Neural cell (in vitro differentiated cells): ENCODE data around the gene C2CD3. TPM values are rescaled to one million over a fixed set of nuclear protein-coding genes. Genes with fewer than 3 reads are reported as not detected.

ENCODE experiments used
- H2AFZ ChIP-seq: fragments of 200-600, 300-800 bp; sonication (generic), shearing (Covaris generic); 2 replicates; pipeline ENCODE4 v1.6.0; 2014; ENCODE audit warnings: low read depth, mild to moderate bottlenecking, antibody characterized with exemption, low read length, moderate library complexity
- H3F3A ChIP-seq: fragments of 200-600 bp; shearing (Covaris generic); 2 replicates; pipeline ENCODE4 v1.6.1; 2016; ENCODE audit warnings: mild to moderate bottlenecking, moderate library complexity, mixed read lengths, antibody characterized with exemption, low read length; ENCODE audit not compliant: insufficient read depth, poor library complexity, severe bottlenecking
- H3K27ac ChIP-seq: fragments of 200-600, 300-800 bp; sonication (generic), shearing (Covaris generic); 2 replicates; pipeline ENCODE4 v1.5.1; 2014; ENCODE audit warnings: mild to moderate bottlenecking, low read length, moderate library complexity
- H3K27me3 ChIP-seq: fragments of 300-800, 200-600 bp; sonication (generic), shearing (Covaris generic); 2 replicates; pipeline ENCODE4 v1.6.0; 2014; ENCODE audit warnings: mild to moderate bottlenecking, low read depth, low read length, moderate library complexity; ENCODE audit not compliant: insufficient read depth
- H3K36me3 ChIP-seq: fragments of 300-800, 200-600 bp; sonication (generic), shearing (Covaris generic); 2 replicates; pipeline ENCODE4 v1.5.1; 2014; ENCODE audit warnings: mild to moderate bottlenecking, antibody characterized with exemption, low read length, moderate library complexity; ENCODE audit not compliant: insufficient read depth
- H3K4me2 ChIP-seq: fragments of 300-800, 200-600 bp; sonication (generic), shearing (Covaris generic); 2 replicates; pipeline ENCODE4 v1.6.0; 2014; ENCODE audit warnings: mild to moderate bottlenecking, low read length
- H3K4me3 ChIP-seq: fragments of 300-800, 200-600 bp; sonication (generic), shearing (Covaris generic); 2 replicates; pipeline ENCODE4 v1.5.1; 2014; ENCODE audit warnings: mild to moderate bottlenecking, low read length, moderate library complexity
- H3K79me2 ChIP-seq: fragments of 200-600 bp; shearing (Covaris generic); replicated peaks from 2 replicates; pipeline ENCODE4 v1.6.0; 2014; ENCODE audit warnings: mild to moderate bottlenecking, low read length, moderate library complexity; ENCODE audit not compliant: insufficient read depth
- H3K9ac ChIP-seq: fragments of 300-800, 200-600 bp; sonication (generic), shearing (Covaris generic); 2 replicates; pipeline ENCODE4 v1.6.1; 2016; ENCODE audit warnings: mild to moderate bottlenecking, low read length, mixed read lengths
- H3K9me2 ChIP-seq: fragments of 200-600 bp; shearing (Covaris generic); 2 replicates; pipeline ENCODE4 v1.6.1; 2016; ENCODE audit warnings: mild to moderate bottlenecking, low read length, mixed read lengths; ENCODE audit not compliant: insufficient read depth
- H3K9me3 ChIP-seq: fragments of 200-600, 300-800 bp; sonication (generic), shearing (Covaris generic); 2 replicates; pipeline ENCODE4 v1.6.1; 2016; ENCODE audit warnings: mild to moderate bottlenecking, mixed run types, low read length, moderate library complexity, mixed read lengths
- H4K20me1 ChIP-seq: fragments of 200-600 bp; shearing (Covaris generic); 2 replicates; pipeline ENCODE4 v1.6.1; 2016; ENCODE audit warnings: mild to moderate bottlenecking, mixed run types; ENCODE audit not compliant: insufficient read depth
- CTCF ChIP-seq: fragments of 450-650 bp; IDR thresholded peaks from 2 replicates; pipeline ENCODE4 v1.5.1; 2014; ENCODE audit warnings: antibody characterized with exemption, mild to moderate bottlenecking, moderate library complexity; ENCODE audit not compliant: poor library complexity, severe bottlenecking
- EP300 ChIP-seq: fragments of 450-650 bp; conservative IDR thresholded peaks from 2 replicates; pipeline ENCODE4 v1.6.1; 2014; ENCODE audit warnings: antibody characterized with exemption, mild to moderate bottlenecking, moderate library complexity; ENCODE audit not compliant: poor library complexity, severe bottlenecking
- EZH2 ChIP-seq: fragments of 200-600, 300-800 bp; shearing (Covaris generic), sonication (generic); IDR thresholded peaks from 2 replicates; pipeline ENCODE4 v1.6.1; 2014; ENCODE audit warnings: antibody characterized with exemption, low read length, borderline replicate concordance, mild to moderate bottlenecking; ENCODE audit not compliant: insufficient read depth, poor library complexity, severe bottlenecking
- MXI1 ChIP-seq: fragments of 450-650 bp; conservative IDR thresholded peaks from 2 replicates; pipeline ENCODE4 v1.6.1; 2014; ENCODE audit warnings: antibody characterized with exemption, mild to moderate bottlenecking; ENCODE audit not compliant: poor library complexity, severe bottlenecking
- POLR2AphosphoS5 ChIP-seq: IDR thresholded peaks from 2 replicates; pipeline ENCODE4 v1.6.1; 2012
- RAD21 ChIP-seq: fragments of 450-650 bp; conservative IDR thresholded peaks from 2 replicates; pipeline ENCODE4 v1.6.1; 2014; ENCODE audit warnings: antibody characterized with exemption, mild to moderate bottlenecking, moderate library complexity
- REST ChIP-seq: IDR thresholded peaks from 2 replicates; pipeline ENCODE4 v1.6.1; 2012; ENCODE audit warnings: borderline replicate concordance
- SMC3 ChIP-seq: fragments of 450-650 bp; conservative IDR thresholded peaks from 2 replicates; pipeline ENCODE4 v1.6.1; 2014; ENCODE audit warnings: antibody characterized with exemption, mild to moderate bottlenecking, moderate library complexity; ENCODE audit not compliant: poor library complexity
- TAF1 ChIP-seq: IDR thresholded peaks from 2 replicates; pipeline ENCODE4 v1.6.1; 2012; ENCODE audit warnings: low read depth
- polyA plus RNA-seq: library from polyadenylated mRNA; depleted of rRNA; stranded (reverse); fragments of >200 nt; gene quantifications from 2 replicates; pipeline ENCODE4 v1.2.3, GENCODE V29; 2014

The C2CD3 gene
- polyA plus RNA-seq, 1 donor from 2014 or later = 13.2 TPM

GRCh38 chr11:74100735-74101134 is 70.1 kb downstream of the C2CD3 start:
- no peak overlapping the region for H3K4me2 ChIP-seq
- H3K9ac ChIP-seq = no peak overlapping the region
- no peaks in the 10 kb centered on the region for H4K20me1 ChIP-seq
- no peaks in the 10 kb centered on the region for H3K9me3 ChIP-seq
- H3K9me2 ChIP-seq = no peaks in the 10 kb centered on the region
- H3K4me3 ChIP-seq = no peak overlapping the region
- TF ChIP-seq EZH2 (no peak), TAF1 (no peak)
- no peak overlapping the region for H3K27ac ChIP-seq
- no peaks in the 10 kb centered on the region for H3K79me2 ChIP-seq
- H2AFZ ChIP-seq = no peak overlapping the region
- H3K27me3 ChIP-seq = no peaks in the 10 kb centered on the region
- peaks cover 10% of the 10 kb centered on the region for H3K36me3 ChIP-seq
- no peaks in the 10 kb centered on the region for H3F3A ChIP-seq

GRCh38 chr11:74100231-74100630 is 70.6 kb downstream of the C2CD3 start:
- no peaks in the 10 kb centered on the region for H3K9me2 ChIP-seq
- no peaks in the 10 kb centered on the region for H3F3A ChIP-seq
- no peak overlapping the region for H3K27ac ChIP-seq
- no peak overlapping the region for H3K4me2 ChIP-seq
- no peaks in the 10 kb centered on the region for H4K20me1 ChIP-seq
- TF ChIP-seq REST (no peak), RAD21 (no peak), MXI1 (no peak)
- no peak overlapping the region for H3K9ac ChIP-seq
- no peak overlapping the region for H3K4me3 ChIP-seq
- no peaks in the 10 kb centered on the region for H3K27me3 ChIP-seq
- no peak overlapping the region for H2AFZ ChIP-seq
- peaks cover 10% of the 10 kb centered on the region for H3K36me3 ChIP-seq
- H3K79me2 ChIP-seq = no peaks in the 10 kb centered on the region
- H3K9me3 ChIP-seq = no peaks in the 10 kb centered on the region

- Histone ChIP-seq H3K27me3 (no peaks in the 10 kb centered on the region), H3K27ac (no peak overlapping the region), H3K36me3 (peaks cover 13% of the 10 kb centered on the region), H4K20me1 (no peaks in the 10 kb centered on the region), H3K79me2 (no peaks in the 10 kb centered on the region), H3K9me2 (no peaks in the 10 kb centered on the region), H3K9ac (no peak overlapping the region), H3K9me3 (no peaks in the 10 kb centered on the region), H3K4me3 (no peak overlapping the region), H3F3A (no peaks in the 10 kb centered on the region), H2AFZ (no peak overlapping the region), H3K4me2 (no peak overlapping the region)
- TF ChIP-seq CTCF (no peak), SMC3 (no peak), EP300 (no peak), POLR2AphosphoS5 (no peak), REST (no peak), EZH2 (no peak), RAD21 (no peak), MXI1 (no peak), TAF1 (no peak)
These were observed 73.0 kb downstream of the C2CD3 start for GRCh38 chr11:74097686-74098237.
